ENCODE measurements around the gene CHIT1.

- TF ChIP-seq CTCF (IDR thresholded peaks at IDR 0.05), result no peak
- TF ChIP-seq SIN3A (IDR thresholded peaks at IDR 0.05; ENCODE audit: borderline replicate concordance, insufficient read depth, low read depth, low read length), result no peak
- TF ChIP-seq REST (IDR thresholded peaks at IDR 0.05; ENCODE audit: insufficient read depth in 1 of 2, low read depth in 2 of 2, low read length in 1 of 2), result no peak
Measured at GRCh38 chr1:203250911-203251310, 21.4 kb upstream of the CHIT1 start.

All from Panc1 (cell line).